ENCODE measurements around the gene PCBP1. TPM values are rescaled to one million over a fixed set of nuclear protein-coding genes. Genes with fewer than 3 reads are reported as not detected.
A peak's percentile ranks its signal among the peaks of the same experiment; 100 is the strongest.

PCBP1 gene
- total and polyA plus RNA-seq, 10 donors = 254 to 351 (median 286) TPM

DNA sequence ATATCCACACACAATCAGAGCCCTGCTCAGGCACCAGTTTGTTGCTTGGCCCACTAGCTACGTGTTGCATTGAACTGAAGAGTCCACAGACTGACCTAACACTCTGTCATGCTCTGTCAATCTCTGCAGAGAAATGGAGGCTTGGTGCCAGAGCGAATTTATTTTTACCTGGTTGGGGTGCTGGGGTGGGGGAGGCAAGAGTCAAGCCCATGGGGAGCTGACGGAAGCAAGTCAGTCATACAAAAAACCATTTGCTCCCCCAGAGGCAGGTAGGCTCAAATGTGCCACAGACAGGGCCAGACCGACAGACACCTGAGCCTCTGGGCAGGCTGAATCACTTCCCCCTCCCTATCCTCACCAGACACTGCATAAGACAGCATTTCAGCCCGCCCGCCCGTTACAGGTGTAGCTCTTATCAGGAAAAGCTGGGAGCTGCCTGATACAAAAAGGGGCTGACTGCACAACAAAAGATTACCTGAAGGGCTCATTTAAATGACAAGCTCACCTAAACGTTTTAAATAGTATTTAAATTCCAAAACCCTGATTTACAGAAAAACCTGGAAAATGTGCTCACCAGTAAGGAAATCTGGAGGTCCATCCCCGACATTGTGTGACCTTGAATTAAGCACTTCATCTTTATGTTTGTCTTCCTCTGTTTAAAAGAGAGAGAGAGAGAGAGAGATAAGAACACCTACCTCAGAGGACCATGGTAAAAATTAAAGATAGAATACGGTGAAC lies 2.1 kb upstream of the PCBP1 start:
- TF ChIP-seq, protein P1, sequence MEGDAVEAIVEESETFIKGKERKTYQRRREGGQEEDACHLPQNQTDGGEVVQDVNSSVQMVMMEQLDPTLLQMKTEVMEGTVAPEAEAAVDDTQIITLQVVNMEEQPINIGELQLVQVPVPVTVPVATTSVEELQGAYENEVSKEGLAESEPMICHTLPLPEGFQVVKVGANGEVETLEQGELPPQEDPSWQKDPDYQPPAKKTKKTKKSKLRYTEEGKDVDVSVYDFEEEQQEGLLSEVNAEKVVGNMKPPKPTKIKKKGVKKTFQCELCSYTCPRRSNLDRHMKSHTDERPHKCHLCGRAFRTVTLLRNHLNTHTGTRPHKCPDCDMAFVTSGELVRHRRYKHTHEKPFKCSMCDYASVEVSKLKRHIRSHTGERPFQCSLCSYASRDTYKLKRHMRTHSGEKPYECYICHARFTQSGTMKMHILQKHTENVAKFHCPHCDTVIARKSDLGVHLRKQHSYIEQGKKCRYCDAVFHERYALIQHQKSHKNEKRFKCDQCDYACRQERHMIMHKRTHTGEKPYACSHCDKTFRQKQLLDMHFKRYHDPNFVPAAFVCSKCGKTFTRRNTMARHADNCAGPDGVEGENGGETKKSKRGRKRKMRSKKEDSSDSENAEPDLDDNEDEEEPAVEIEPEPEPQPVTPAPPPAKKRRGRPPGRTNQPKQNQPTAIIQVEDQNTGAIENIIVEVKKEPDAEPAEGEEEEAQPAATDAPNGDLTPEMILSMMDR (IDR thresholded peaks at IDR 0.05 in 8 of 11, conservative IDR thresholded peaks at IDR 0.05 in 3 of 11) = no peak
- TF ChIP-seq POLR2A (IDR thresholded peaks at IDR 0.05) (peak in 1 of 3 donors; percentile 34), POLR2AphosphoS5 (IDR thresholded peaks at IDR 0.05) (peak in 2 of 3 donors; percentile 61 to 77)

DNA sequence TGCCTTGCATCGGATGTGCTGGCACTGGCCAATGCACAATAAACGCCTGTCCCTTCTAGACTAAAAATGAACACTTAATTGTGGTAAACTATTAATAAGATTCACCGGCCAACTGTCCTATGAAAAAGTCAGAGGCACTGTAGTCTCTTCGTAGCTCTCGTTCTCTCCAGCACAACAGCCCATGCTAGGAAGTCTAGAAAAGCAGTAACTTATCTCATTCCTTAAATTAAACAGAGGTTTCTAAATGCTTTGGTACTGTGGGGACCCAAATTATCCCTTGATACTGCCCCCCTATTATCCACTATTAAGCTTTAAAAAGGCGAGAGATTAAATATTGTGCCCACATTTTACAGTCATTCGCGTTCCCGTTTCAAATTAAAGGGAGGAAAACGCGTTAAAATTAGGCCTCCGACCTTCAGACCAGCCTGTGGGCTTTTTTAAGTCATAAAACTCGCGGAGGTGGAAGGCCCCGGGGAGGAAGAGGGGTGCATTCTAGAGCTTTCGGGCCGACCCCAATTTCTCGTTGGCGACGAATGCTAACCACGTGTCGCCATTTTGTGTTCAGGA lies 1.5 kb upstream of the PCBP1 start:
- no peaks in the 10 kb centered on the region for H3K9me3 ChIP-seq
- H3K4me3 ChIP-seq = peak overlapping the region in 7 of 8 donors; percentile 37 to 97 (median 80)
- no peaks in the 10 kb centered on the region for H3K27me3 ChIP-seq (replicated peaks in 1 of 7)
- intact Hi-C loops (cut with DNase I; ENCODE audit: low total_unique reads) = loop anchor here (5.0 kb wide), 2 partner anchors 37 to 57 kb away; no protein-coding TSS in a partner anchor
- peak overlapping the region; percentile 97 to 100 (median 100) for H3K27ac ChIP-seq
- peaks cover 33 to 80% (median 59%) of the 10 kb centered on the region in 6 donors for H3K4me1 ChIP-seq
- 12 to 19% (median 15%) methylated on average over 18 to 22 of the region's 22 CpGs for WGBS, 5 donors
- TF ChIP-seq, protein P1 (IDR thresholded peaks at IDR 0.05 in 8 of 11, conservative IDR thresholded peaks at IDR 0.05 in 3 of 11) = peak in 1 of 11 experiments; percentile 14
- TF ChIP-seq POLR2A (IDR thresholded peaks at IDR 0.05) = no peak
- no peak for TF ChIP-seq POLR2AphosphoS5 (IDR thresholded peaks at IDR 0.05)
- peaks cover 0 to 59% (median 20%) of the 10 kb centered on the region in 6 donors for H3K36me3 ChIP-seq
- DNase-seq = no peak

More for the DNA sequence above, 2.1 kb upstream of the PCBP1 start:
- intact Hi-C loops (cut with DNase I; ENCODE audit: low total_unique reads) = loop anchor here (5.0 kb wide), 2 partner anchors 37 to 57 kb away; no protein-coding TSS in a partner anchor
- Histone ChIP-seq H3K27ac (peak overlapping the region; percentile 97 to 100 (median 100)), H3K4me3 (peak overlapping the region in 6 of 8 donors; percentile 37 to 97 (median 78)), H3K36me3 (peaks cover 4 to 60% (median 23%) of the 10 kb centered on the region in 6 donors), H3K9me3 (no peaks in the 10 kb centered on the region), H3K27me3 (replicated peaks in 1 of 7) (no peaks in the 10 kb centered on the region), H3K4me1 (peaks cover 31 to 80% (median 52%) of the 10 kb centered on the region in 6 donors)
- DNase-seq = peak; percentile 84
- WGBS, 5 donors = 24 to 41% (median 33%) methylated on average over 10 of the region's 10 CpGs

DNA sequence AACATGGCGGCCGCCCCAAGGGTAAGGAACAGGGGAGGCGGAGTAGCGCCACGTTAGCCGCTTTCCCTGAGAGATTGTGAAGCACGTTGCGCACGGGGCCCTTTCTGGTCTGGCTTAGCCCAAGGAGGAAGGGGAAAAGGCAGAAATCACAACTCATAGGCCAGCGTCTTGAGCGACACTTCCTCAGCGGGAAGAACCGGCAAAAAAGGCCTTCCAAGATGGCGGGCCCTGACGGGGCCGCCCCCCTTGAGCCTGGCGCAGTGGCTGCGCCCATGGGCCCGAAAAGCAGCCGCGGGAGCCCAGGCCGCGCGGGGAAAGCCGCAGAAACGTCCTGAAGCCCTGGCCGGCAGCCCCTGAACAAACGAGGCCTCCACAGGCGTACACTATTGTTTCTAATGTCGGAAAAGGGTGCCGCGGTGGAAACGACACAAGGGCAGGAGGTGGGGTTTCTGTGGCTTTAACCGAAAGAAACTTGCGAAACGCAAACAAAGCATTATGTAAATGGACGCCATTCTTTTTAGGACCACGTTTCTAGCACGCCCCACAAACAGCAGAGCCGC lies 919 bp upstream of the PCBP1 start:
- Histone ChIP-seq H3K27me3 (replicated peaks in 1 of 7) (no peaks in the 10 kb centered on the region), H3K36me3 (peaks cover 0 to 54% (median 14%) of the 10 kb centered on the region in 6 donors), H3K9me3 (no peaks in the 10 kb centered on the region), H3K4me1 (peaks cover 33 to 80% (median 62%) of the 10 kb centered on the region in 6 donors), H3K4me3 (peak overlapping the region; percentile 21 to 97 (median 78)), H3K27ac (peak overlapping the region; percentile 97 to 100 (median 100))
- intact Hi-C loops (cut with DNase I; ENCODE audit: low total_unique reads) = loop anchor here (5.0 kb wide), 2 partner anchors 36 to 56 kb away; no protein-coding TSS in a partner anchor
- TF ChIP-seq POLR2AphosphoS5 (IDR thresholded peaks at IDR 0.05) (peak in 2 of 3 donors; percentile 56 to 77), POLR2A (IDR thresholded peaks at IDR 0.05) (no peak)
- TF ChIP-seq, protein P1 (IDR thresholded peaks at IDR 0.05 in 8 of 11, conservative IDR thresholded peaks at IDR 0.05 in 3 of 11) = peak in 2 of 11 experiments; percentile 8 to 17
- DNase-seq = peak; percentile 95
- WGBS, 5 donors = 0 to 1% (median 1%) methylated on average over 25 to 40 of the region's 40 CpGs
